WTC11 (cell line): ENCODE results near the gene C16orf90.

Source experiments
- CBFB ChIP-seq: sonication (generic); formaldehyde crosslinking; IDR thresholded peaks from 2 replicates; pipeline ENCODE4 v1.8.1; 2022; ENCODE audit warnings: mild to moderate bottlenecking, low read depth, missing genetic modification reagents
- ELF4 ChIP-seq: sonication (generic); formaldehyde crosslinking; IDR thresholded peaks from 2 replicates; pipeline ENCODE4 v1.8.1; 2022; ENCODE audit warnings: low read depth, mild to moderate bottlenecking, moderate library complexity, missing genetic modification reagents
- ETV6 ChIP-seq: sonication (generic); formaldehyde crosslinking; IDR thresholded peaks from 2 replicates; pipeline ENCODE4 v1.8.1; 2022; ENCODE audit warnings: mild to moderate bottlenecking, missing genetic modification reagents
- FOXP1 ChIP-seq: sonication (generic); formaldehyde crosslinking; IDR thresholded peaks from 2 replicates; pipeline ENCODE4 v1.8.0; 2022; ENCODE audit warnings: missing genetic modification reagents, mild to moderate bottlenecking, moderate library complexity, borderline replicate concordance
- NFATC4 ChIP-seq: fragments of 250-450 bp; sonication (Bioruptor Pico); IDR thresholded peaks from 2 replicates; pipeline ENCODE4 v1.9.0; 2021; ENCODE audit warnings: mild to moderate bottlenecking
- TP53 ChIP-seq: sonication (generic); formaldehyde crosslinking; IDR thresholded peaks from 2 replicates; pipeline ENCODE4 v1.8.1; 2023; ENCODE audit warnings: mild to moderate bottlenecking, missing genetic modification reagents
- USF2 ChIP-seq: sonication (generic); formaldehyde crosslinking; IDR thresholded peaks from 2 replicates; pipeline ENCODE4 v1.8.1; 2023; ENCODE audit warnings: mild to moderate bottlenecking, missing genetic modification reagents, moderate library complexity
- ZNF281 ChIP-seq: sonication (generic); formaldehyde crosslinking; IDR thresholded peaks from 2 replicates; pipeline ENCODE4 v1.8.0; 2023; ENCODE audit warnings: mild to moderate bottlenecking, missing genetic modification reagents
- TF ChIP-seq, protein P1 (sequence below): fragments of 200-600 bp; IDR thresholded peaks from 2 replicates; pipeline ENCODE4 v1.8.0; 2022; ENCODE audit warnings: antibody characterized with exemption
- TF ChIP-seq, protein P2 (sequence below): sonication (generic); formaldehyde crosslinking; conservative IDR thresholded peaks from 2 replicates; pipeline ENCODE4 v1.8.1; 2023; ENCODE audit warnings: mild to moderate bottlenecking, low read depth, missing genetic modification reagents, moderate library complexity
- TF ChIP-seq, protein P3 (sequence below): sonication (generic); formaldehyde crosslinking; IDR thresholded peaks from 2 replicates; pipeline ENCODE4 v1.8.1; 2023; ENCODE audit warnings: mild to moderate bottlenecking, moderate library complexity, missing genetic modification reagents

DNA sequence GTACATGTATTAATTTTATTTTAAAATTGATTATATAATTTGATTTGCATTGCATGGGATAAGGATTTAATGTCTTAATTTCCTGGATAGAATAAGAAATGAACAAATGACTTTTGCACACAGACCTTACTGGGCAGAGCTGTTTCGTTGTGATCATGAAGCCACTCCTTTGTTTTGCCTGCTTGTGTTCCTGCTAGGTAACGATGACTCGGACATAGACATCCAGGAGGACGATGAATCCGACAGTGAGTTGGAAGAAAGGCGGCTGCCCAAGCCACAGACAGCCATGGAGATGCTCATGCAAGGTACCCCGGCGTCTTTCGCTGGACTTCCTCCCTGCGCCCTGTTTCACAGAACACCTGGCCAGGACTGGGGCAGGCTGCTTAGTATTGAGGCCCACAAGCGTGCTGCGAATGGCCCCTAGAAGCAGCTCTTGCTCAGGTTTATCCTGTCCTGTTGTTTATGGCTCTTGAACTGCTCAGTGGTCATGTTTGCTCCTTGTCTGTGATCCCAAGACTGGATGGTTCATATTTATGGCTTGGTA is 35.2 kb upstream of the C16orf90 start:
- TF ChIP-seq, protein P1, sequence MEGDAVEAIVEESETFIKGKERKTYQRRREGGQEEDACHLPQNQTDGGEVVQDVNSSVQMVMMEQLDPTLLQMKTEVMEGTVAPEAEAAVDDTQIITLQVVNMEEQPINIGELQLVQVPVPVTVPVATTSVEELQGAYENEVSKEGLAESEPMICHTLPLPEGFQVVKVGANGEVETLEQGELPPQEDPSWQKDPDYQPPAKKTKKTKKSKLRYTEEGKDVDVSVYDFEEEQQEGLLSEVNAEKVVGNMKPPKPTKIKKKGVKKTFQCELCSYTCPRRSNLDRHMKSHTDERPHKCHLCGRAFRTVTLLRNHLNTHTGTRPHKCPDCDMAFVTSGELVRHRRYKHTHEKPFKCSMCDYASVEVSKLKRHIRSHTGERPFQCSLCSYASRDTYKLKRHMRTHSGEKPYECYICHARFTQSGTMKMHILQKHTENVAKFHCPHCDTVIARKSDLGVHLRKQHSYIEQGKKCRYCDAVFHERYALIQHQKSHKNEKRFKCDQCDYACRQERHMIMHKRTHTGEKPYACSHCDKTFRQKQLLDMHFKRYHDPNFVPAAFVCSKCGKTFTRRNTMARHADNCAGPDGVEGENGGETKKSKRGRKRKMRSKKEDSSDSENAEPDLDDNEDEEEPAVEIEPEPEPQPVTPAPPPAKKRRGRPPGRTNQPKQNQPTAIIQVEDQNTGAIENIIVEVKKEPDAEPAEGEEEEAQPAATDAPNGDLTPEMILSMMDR = no peak
- no peak for TF ChIP-seq TP53 (CRISPR knock-in tag)
- no peak for TF ChIP-seq ELF4
- no peak for TF ChIP-seq NFATC4 (CRISPR knock-in tag)
- no peak for TF ChIP-seq USF2
- TF ChIP-seq FOXP1 (CRISPR knock-in tag) = no peak
- no peak for TF ChIP-seq CBFB (CRISPR knock-in tag)
- no peak for TF ChIP-seq ETV6 (CRISPR knock-in tag)
- TF ChIP-seq, protein P2, sequence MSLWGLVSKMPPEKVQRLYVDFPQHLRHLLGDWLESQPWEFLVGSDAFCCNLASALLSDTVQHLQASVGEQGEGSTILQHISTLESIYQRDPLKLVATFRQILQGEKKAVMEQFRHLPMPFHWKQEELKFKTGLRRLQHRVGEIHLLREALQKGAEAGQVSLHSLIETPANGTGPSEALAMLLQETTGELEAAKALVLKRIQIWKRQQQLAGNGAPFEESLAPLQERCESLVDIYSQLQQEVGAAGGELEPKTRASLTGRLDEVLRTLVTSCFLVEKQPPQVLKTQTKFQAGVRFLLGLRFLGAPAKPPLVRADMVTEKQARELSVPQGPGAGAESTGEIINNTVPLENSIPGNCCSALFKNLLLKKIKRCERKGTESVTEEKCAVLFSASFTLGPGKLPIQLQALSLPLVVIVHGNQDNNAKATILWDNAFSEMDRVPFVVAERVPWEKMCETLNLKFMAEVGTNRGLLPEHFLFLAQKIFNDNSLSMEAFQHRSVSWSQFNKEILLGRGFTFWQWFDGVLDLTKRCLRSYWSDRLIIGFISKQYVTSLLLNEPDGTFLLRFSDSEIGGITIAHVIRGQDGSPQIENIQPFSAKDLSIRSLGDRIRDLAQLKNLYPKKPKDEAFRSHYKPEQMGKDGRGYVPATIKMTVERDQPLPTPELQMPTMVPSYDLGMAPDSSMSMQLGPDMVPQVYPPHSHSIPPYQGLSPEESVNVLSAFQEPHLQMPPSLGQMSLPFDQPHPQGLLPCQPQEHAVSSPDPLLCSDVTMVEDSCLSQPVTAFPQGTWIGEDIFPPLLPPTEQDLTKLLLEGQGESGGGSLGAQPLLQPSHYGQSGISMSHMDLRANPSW (CRISPR knock-in tag) = no peak
- no peak for TF ChIP-seq ZNF281 (CRISPR knock-in tag)
- TF ChIP-seq, protein P3, sequence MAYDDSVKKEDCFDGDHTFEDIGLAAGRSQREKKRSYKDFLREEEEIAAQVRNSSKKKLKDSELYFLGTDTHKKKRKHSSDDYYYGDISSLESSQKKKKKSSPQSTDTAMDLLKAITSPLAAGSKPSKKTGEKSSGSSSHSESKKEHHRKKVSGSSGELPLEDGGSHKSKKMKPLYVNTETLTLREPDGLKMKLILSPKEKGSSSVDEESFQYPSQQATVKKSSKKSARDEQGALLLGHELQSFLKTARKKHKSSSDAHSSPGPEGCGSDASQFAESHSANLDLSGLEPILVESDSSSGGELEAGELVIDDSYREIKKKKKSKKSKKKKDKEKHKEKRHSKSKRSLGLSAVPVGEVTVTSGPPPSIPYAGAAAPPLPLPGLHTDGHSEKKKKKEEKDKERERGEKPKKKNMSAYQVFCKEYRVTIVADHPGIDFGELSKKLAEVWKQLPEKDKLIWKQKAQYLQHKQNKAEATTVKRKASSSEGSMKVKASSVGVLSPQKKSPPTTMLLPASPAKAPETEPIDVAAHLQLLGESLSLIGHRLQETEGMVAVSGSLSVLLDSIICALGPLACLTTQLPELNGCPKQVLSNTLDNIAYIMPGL (CRISPR knock-in tag) = no peak
